Loucy (cell line): ENCODE results near the gene CDH22.

ENCODE experiments used
- EZH2phosphoT487 ChIP-seq: fragments of 200-600 bp; IDR thresholded peaks from 2 replicates; pipeline ENCODE4 v1.6.1; 2018; ENCODE audit warnings: antibody characterized with exemption, mild to moderate bottlenecking, moderate library complexity, borderline replicate concordance
- TF ChIP-seq, protein P1 (sequence below): fragments of 200-600 bp; sonication (generic); conservative IDR thresholded peaks from 2 replicates; pipeline ENCODE4 v1.5.1; 2014; ENCODE audit warnings: mild to moderate bottlenecking, antibody characterized with exemption, low read length

DNA sequence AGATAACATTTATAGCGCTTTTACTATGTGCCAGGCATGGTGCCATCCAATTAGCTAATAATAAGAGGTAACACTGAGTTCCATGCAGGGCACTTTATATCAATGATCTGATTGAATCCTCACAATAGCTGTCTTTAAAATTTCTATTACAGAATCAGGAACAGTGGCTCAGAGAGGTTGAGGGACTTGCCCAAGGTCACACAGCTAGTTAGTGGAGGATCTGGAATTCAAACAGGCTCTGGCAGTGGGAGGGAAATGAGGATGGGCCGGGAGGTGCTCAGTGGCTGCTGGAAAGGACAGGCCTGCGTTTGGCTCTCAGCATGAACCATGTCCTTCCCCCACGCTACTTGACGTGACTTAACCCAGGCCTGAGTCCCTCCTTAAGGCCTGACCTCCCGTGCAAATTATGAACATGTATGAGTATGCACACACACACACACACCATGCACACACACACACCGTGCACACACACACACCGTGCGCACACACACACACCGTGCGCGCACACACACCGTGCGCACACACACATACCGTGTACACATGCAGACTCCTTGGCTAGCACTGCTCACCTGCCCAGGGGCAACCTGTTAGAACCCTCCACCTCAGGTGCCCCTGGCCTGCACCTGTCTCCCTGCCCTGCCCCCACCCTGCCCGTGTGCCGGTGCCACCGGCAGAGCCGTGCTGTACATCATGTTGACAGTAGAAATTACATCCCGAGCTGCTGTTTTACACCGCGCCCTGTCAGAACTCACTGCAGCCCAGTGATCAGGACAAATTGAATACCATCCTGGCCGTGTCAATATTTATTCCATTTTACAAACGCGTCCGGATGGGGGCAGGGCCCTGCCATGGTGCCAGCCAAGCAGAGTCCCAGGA lies 43.7 kb downstream of the CDH22 start:
- TF ChIP-seq, protein P1, sequence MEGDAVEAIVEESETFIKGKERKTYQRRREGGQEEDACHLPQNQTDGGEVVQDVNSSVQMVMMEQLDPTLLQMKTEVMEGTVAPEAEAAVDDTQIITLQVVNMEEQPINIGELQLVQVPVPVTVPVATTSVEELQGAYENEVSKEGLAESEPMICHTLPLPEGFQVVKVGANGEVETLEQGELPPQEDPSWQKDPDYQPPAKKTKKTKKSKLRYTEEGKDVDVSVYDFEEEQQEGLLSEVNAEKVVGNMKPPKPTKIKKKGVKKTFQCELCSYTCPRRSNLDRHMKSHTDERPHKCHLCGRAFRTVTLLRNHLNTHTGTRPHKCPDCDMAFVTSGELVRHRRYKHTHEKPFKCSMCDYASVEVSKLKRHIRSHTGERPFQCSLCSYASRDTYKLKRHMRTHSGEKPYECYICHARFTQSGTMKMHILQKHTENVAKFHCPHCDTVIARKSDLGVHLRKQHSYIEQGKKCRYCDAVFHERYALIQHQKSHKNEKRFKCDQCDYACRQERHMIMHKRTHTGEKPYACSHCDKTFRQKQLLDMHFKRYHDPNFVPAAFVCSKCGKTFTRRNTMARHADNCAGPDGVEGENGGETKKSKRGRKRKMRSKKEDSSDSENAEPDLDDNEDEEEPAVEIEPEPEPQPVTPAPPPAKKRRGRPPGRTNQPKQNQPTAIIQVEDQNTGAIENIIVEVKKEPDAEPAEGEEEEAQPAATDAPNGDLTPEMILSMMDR: no peak
- no peak for TF ChIP-seq EZH2phosphoT487
